Activated naive CD4-positive, alpha-beta T cell treated with anti-CD3 and anti-CD28 coated beads for 36 hours (primary cell): Measurements from ENCODE around the gene EDIL3. TPM values are rescaled to one million over a fixed set of nuclear protein-coding genes. Genes with fewer than 3 reads are reported as not detected.
"Not testable (repeated sequence)": the region's sequence is repeated elsewhere in the genome, so short reads cannot be mapped to it uniquely, and the experiment has no call there.

Source experiments
- CTCF ChIA-PET: fragments of 350-600 bp; sonication (Branson Sonifier 250); formaldehyde crosslinking; loops from one replicate; lab custom pipeline; 2021; ENCODE audit warnings: antibody characterized with exemption; lab: Charles Lee
- DNase-seq: peaks from one replicate; pipeline ENCODE4 v3.0.0-alpha.2; 2020
- H3K27ac Mint-ChIP-seq: one replicate; pipeline ENCODE4 v1.8.0; 2021; ENCODE audit warnings: mild to moderate bottlenecking, mixed read lengths
- H3K27me3 Mint-ChIP-seq: one replicate; pipeline ENCODE4 v1.8.0; 2021; ENCODE audit warnings: low read depth, mixed read lengths
- H3K36me3 Mint-ChIP-seq: one replicate; pipeline ENCODE4 v1.8.0; 2021; ENCODE audit warnings: low read depth, mixed read lengths
- H3K4me1 Mint-ChIP-seq: one replicate; pipeline ENCODE4 v1.8.0; 2021; ENCODE audit warnings: low read depth, mixed read lengths
- H3K4me3 Mint-ChIP-seq: one replicate; pipeline ENCODE4 v1.8.0; 2021; ENCODE audit warnings: mild to moderate bottlenecking, moderate library complexity, mixed read lengths
- H3K9me3 Mint-ChIP-seq: one replicate; pipeline ENCODE4 v1.8.0; 2021; ENCODE audit warnings: mixed read lengths
- intact Hi-C: fragments of 100-400 bp; cut with micrococcal nuclease; formaldehyde crosslinking; loops from one replicate; pipeline ENCODE4 v1.15.1; 2023
- total RNA-seq, 2 experiments: library from RNA; stranded (reverse); gene quantifications; one replicate each; pipeline ENCODE4 v1.2.3, GENCODE V29; 2021

EDIL3 gene
- total RNA-seq, 2 experiments from 2014 or later = not detected

DNA sequence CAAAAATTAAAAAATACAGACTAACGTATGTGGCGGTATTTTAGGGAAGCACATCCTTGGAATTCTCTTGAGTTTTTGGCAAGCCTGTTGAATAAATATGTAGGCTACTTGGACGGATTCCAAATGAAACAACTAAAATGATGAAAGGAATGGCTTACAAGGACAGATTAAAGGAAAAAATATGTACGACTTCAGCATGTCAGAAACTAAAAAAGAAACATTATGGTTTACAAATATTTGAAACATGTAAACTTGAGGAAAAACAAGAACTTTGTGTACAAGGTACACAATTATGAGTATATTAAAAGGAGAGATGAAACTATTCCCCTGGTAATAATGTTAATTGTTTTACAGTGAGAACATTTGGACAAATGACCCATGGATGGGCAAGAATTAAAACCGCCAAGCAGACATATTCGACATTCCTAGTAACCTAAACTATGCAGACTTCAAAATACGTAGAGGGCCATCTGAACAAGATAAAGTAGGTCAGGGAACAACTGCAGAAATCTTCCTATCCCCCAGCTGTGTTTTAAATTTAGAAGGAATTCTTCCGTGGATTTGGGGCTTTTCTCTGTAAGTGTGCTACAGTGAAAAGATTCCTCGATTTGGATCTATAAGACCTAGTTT lies 12.5 kb downstream of the EDIL3 start:
- DNase-seq = no peak
- no peaks in the 10 kb centered on the region for H3K9me3 Mint-ChIP-seq
- CTCF ChIA-PET = no interaction called here
- intact Hi-C loops = no loop called here
- H3K4me3 Mint-ChIP-seq = no peak overlapping the region
- H3K36me3 Mint-ChIP-seq = no peaks in the 10 kb centered on the region
- H3K27me3 Mint-ChIP-seq = no peaks in the 10 kb centered on the region
- H3K27ac Mint-ChIP-seq = no peak overlapping the region
- no peaks in the 10 kb centered on the region for H3K4me1 Mint-ChIP-seq

DNA sequence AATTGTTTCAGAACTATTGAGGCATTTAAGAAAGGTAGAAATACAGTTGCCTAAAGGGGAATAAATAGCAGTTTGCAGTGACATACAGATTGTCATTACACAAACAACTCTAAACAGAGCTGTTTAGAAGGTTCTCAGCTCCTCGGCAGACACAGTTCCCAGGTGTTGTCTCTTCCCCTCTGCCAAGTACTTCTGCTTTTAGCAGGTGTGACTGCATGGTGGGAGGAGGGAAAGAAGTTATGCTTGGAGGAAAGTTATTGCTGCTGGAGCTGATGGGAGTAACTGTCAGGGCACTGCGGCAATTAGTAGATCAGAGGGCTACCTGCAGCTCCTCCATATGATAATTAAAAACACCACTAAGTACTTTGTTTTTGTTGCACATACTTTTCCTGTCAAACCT lies 14.5 kb downstream of the EDIL3 start:
- intact Hi-C loops = no loop called here
- H3K36me3 Mint-ChIP-seq = no peaks in the 10 kb centered on the region

DNA sequence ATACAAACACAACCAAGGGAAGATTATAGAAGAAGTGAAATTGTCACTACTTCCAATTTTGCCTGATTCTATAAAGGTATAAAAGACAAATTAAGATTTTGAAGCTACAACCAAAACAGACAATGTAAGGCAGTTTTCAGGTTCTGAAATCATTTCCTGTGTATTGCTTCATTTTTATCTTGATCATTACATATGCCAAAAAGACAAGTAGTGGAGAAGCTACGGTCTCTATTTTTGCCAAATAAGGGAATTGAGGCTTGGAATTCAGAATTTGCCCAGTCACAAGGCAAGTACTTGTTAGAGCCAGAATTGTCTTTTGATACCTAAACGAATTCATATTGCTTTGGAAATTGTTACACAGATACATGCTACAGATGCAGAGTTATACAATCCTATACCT lies 20.6 kb downstream of the EDIL3 start:
- Mint-ChIP-seq H3K27me3 (no peaks in the 10 kb centered on the region), H3K27ac (no peak overlapping the region), H3K4me3 (no peak overlapping the region), H3K9me3 (no peaks in the 10 kb centered on the region), H3K36me3 (no peaks in the 10 kb centered on the region), H3K4me1 (no peaks in the 10 kb centered on the region)
- no peak for DNase-seq
- CTCF ChIA-PET = no interaction called here
- intact Hi-C loops = no loop called here

More for the DNA sequence above, 14.5 kb downstream of the EDIL3 start:
- H3K9me3 Mint-ChIP-seq = no peaks in the 10 kb centered on the region
- no peaks in the 10 kb centered on the region for H3K4me1 Mint-ChIP-seq
- CTCF ChIA-PET = no interaction called here
- no peaks in the 10 kb centered on the region for H3K27me3 Mint-ChIP-seq
- no peak for DNase-seq
- no peak overlapping the region for H3K4me3 Mint-ChIP-seq
- no peak overlapping the region for H3K27ac Mint-ChIP-seq

DNA sequence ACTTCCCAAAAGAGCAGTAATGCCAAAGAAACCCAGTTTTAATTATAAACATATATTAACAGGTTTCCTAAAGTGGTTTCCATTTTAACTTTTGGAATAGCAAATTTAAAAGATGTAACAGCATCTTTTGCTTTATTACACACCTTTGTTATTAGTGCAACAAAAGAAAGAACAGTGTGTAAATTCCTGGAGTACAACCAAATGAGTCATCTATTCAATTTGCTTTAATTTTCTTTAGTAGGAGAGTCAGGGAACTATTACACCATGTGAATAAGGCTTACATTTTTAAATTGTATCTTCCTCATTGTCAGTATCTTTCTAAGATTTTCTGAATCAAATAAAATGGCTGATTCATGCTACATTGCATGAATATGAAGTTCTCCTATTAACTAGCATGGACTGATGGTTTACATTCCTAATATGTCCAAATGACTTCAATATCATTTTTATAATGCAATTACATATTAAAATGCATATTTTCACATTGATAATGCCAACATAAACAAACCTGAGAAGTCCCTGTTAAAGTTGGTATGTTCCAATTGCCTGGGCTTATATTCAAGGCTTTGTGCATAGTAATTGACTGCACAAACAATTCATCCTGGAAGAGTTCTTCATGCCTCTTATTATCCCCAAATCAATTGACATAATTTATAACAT lies 22.5 kb downstream of the EDIL3 start:
- Mint-ChIP-seq H3K9me3 (no peaks in the 10 kb centered on the region), H3K27ac (no peak overlapping the region), H3K4me1 (no peaks in the 10 kb centered on the region), H3K36me3 (no peaks in the 10 kb centered on the region), H3K4me3 (no peak overlapping the region), H3K27me3 (no peaks in the 10 kb centered on the region)
- intact Hi-C loops = no loop called here
- no peak for DNase-seq
- CTCF ChIA-PET = no interaction called here

DNA sequence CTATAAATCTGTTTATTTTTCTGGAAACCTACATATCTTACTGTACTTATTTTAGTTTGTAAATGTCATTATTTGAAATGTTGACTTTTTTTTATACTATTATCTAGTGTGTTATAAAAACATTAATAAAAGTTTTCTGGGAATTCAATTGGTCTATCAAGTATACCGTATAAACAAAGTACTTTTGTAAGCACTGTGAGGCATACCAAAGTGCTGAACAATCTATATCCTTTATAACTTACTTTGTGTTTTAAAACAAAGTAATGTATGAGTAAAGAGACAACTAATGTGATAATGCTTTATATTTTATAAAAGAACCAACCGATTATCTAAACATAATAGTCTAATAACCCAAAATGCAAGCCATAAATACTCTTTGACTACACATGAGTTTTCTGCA lies 23.1 kb downstream of the EDIL3 start:
- intact Hi-C loops = no loop called here
- H3K36me3 Mint-ChIP-seq = no peaks in the 10 kb centered on the region
- no peaks in the 10 kb centered on the region for H3K9me3 Mint-ChIP-seq
- no peak overlapping the region for H3K4me3 Mint-ChIP-seq
- H3K27me3 Mint-ChIP-seq = no peaks in the 10 kb centered on the region
- no peak for DNase-seq
- no peaks in the 10 kb centered on the region for H3K4me1 Mint-ChIP-seq
- H3K27ac Mint-ChIP-seq = no peak overlapping the region
- CTCF ChIA-PET = no interaction called here

DNA sequence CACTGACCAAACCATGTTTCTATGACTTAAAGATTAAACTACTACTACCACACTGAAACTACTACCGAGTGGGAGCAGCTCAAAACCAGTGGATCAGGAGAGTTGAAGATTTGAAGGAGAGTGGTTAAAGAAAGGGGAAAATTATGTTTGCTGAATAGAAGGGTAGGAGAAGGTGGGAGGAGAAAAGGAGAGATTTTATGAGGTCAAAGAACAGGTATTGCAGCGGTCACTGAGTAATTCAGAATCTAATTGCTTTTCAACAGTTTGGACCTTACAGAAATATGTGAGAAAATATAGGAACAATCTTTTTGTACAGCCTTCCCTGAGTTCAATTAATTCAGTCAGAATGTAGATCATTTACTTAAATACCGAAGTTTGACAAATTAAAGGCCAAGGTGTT lies 24.6 kb downstream of the EDIL3 start:
- CTCF ChIA-PET = no interaction called here
- Mint-ChIP-seq H3K27me3 (no peaks in the 10 kb centered on the region), H3K27ac (no peak overlapping the region), H3K36me3 (no peaks in the 10 kb centered on the region), H3K4me3 (no peak overlapping the region), H3K9me3 (no peaks in the 10 kb centered on the region), H3K4me1 (no peaks in the 10 kb centered on the region)
- DNase-seq = no peak
- intact Hi-C loops = no loop called here

DNA sequence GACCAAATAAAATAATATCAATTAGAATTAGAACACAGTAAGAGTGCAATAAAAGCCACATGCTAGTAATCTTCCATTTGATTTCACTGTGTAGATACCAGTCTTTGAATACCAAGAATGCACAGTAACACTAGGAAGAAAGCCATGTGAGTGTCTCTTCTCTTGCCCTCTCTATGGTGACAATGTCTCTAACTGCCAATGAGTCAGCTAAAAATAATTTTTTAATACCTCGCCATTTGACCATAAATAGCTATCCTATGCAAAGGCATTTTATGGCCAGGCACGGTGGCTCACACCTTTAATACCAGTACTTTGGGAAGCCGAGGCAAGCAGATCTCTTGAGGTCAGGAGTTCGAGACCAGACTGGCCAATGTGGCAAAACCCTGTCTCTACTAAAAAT lies 30.6 kb downstream of the EDIL3 start:
- CTCF ChIA-PET = no interaction called here

DNA sequence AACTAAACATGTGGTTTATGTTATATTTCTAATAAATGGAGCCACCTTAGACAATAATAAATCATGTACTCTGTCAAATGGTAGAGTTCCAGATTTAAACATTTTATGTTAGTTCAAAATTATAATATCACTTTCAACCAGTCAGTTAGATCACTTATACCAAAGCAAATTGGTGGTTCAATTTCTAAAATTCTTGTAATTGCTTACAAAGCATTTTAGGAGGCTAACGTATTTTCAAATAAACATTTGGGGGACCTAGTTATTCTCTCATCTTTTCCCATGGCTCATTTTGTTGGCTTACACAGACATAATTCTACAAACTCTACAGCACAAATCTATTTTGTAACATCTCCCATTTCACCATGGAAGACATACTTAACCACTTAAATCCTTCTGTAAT lies 39.9 kb downstream of the EDIL3 start:
- no peaks in the 10 kb centered on the region for H3K36me3 Mint-ChIP-seq
- H3K9me3 Mint-ChIP-seq = no peaks in the 10 kb centered on the region
- no peaks in the 10 kb centered on the region for H3K4me1 Mint-ChIP-seq
- no peak overlapping the region for H3K4me3 Mint-ChIP-seq
- CTCF ChIA-PET = no interaction called here
- no peak overlapping the region for H3K27ac Mint-ChIP-seq
- no peaks in the 10 kb centered on the region for H3K27me3 Mint-ChIP-seq
- DNase-seq = no peak
- intact Hi-C loops = no loop called here

More for the DNA sequence above, 30.6 kb downstream of the EDIL3 start:
- Mint-ChIP-seq H3K4me1 (no peaks in the 10 kb centered on the region), H3K36me3 (no peaks in the 10 kb centered on the region), H3K27me3 (no peaks in the 10 kb centered on the region), H3K9me3 (no peaks in the 10 kb centered on the region), H3K4me3 (no peak overlapping the region), H3K27ac (no peak overlapping the region)
- intact Hi-C loops = no loop called here
- no peak for DNase-seq

DNA sequence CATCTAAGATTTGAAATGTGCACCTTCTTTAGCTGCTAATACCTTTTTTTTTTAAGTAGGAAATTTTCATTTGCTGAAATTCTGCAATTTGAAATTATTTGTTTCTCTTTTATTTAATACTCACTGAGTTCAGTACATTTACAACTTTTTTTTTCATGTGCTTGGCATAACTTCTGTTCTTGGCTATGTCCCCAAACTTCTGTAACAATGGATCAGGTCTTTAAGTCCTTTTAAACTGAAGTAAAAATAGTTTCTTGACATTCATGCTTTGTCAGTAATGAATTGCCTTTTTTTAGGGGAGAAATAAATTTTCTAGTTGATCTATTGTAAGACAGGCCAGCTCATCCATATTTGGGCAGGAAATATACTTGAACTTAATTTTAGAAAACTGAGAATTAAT lies 41.5 kb downstream of the EDIL3 start:
- DNase-seq = no peak
- Mint-ChIP-seq H3K27ac (no peak overlapping the region), H3K9me3 (no peaks in the 10 kb centered on the region), H3K4me1 (no peaks in the 10 kb centered on the region), H3K4me3 (no peak overlapping the region), H3K36me3 (no peaks in the 10 kb centered on the region), H3K27me3 (no peaks in the 10 kb centered on the region)
- CTCF ChIA-PET = interaction anchor here (0.7 kb wide), 1 partner anchor 156 kb away, joined by 4 read pairs; no protein-coding TSS in a partner anchor
- intact Hi-C loops = no loop called here

DNA sequence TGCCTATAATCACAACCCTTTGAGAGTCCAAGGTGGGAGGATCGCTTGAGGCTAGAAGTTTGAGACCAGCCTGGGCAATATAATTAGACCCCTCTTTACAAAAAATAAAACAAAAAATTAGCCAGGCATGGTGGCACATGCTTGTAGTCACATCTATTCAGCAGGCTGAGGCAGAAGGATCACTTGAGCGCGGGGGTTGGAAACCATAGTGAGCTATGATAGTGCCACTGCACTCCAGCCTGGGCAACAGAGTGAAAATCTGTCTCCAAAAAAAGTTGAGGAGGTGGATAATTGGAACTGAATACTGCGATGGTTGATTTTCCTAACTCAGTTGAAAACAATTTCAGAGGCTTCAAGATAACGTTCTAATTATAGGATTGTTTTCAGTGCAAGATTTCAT lies 52.6 kb downstream of the EDIL3 start:
- Mint-ChIP-seq H3K36me3 (no peaks in the 10 kb centered on the region), H3K27me3 (no peaks in the 10 kb centered on the region), H3K27ac (no peak overlapping the region), H3K4me1 (no peaks in the 10 kb centered on the region), H3K9me3 (peaks cover 4% of the 10 kb centered on the region), H3K4me3 (no peak overlapping the region)
- CTCF ChIA-PET = no interaction called here
- DNase-seq = no peak
- intact Hi-C loops = no loop called here

DNA sequence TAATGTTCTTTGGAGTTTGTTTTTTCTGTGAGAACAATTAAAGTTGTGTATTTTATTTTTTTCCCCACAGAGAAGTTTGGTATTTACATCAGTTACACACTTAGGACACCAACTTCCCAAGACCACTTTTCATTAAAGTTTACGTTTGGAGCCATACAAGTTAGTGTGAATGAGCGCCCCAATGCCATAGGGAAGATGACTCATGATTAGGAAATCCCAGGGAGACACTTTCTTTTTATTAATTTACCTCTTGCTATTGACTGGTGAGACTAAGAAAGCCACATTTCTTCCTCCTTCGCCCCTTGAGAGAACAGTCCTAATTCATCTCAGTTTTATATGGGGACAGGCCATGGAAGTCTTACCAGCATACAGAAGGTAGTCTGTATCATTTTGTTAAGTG lies 57.1 kb downstream of the EDIL3 start:
- no peaks in the 10 kb centered on the region for H3K36me3 Mint-ChIP-seq
- CTCF ChIA-PET = no interaction called here
- H3K27me3 Mint-ChIP-seq = no peaks in the 10 kb centered on the region
- no peak overlapping the region for H3K4me3 Mint-ChIP-seq
- H3K4me1 Mint-ChIP-seq = no peaks in the 10 kb centered on the region
- peaks cover 3% of the 10 kb centered on the region for H3K9me3 Mint-ChIP-seq
- intact Hi-C loops = no loop called here
- DNase-seq = no peak
- no peak overlapping the region for H3K27ac Mint-ChIP-seq

DNA sequence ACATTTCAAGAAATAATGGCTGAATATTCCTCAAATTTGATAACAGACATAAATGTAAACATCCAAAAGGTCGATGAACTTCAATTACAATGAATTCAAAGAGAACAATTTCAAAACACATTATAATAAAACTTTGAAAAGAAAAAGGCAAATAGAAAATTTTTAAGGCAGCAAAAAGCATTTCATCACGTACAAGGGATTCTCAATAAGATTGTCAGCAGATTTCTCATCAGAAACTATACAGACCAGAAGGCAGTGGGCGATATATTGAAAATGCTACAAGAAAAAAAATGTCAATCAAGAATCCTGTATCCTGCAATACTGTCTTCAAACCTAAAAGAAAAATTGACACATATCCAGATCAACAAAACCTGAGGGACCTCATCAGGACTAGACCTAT lies 62.0 kb downstream of the EDIL3 start:
- Mint-ChIP-seq H3K9me3 (peaks cover 22% of the 10 kb centered on the region), H3K4me1 (no peaks in the 10 kb centered on the region), H3K4me3 (no peak overlapping the region), H3K27ac (no peak overlapping the region), H3K36me3 (no peaks in the 10 kb centered on the region), H3K27me3 (no peaks in the 10 kb centered on the region)
- CTCF ChIA-PET = no interaction called here
- DNase-seq = no peak
- intact Hi-C loops = no loop called here

DNA sequence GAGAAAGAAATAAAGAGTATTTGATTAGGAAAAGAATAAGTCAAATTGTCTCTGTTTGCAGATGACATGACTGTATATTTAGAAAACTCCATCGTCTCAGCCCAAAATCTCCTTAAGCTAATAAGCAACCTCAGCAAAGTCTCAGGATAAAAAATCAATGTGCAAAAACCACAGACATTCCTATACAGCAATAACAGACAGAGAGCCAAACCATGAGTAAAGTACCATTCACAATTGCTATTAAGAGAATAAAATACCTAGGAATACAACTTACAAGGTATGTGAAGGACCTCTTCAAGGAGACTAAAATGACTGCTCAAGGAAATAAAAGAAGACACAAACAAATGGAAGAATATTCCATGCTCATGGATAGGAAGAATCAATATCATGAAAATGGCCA lies 66.9 kb downstream of the EDIL3 start:
- peaks cover 30% of the 10 kb centered on the region for H3K9me3 Mint-ChIP-seq
- intact Hi-C loops, H3K4me3 Mint-ChIP-seq, H3K36me3 Mint-ChIP-seq, H3K4me1 Mint-ChIP-seq, H3K27me3 Mint-ChIP-seq, DNase-seq, H3K27ac Mint-ChIP-seq, CTCF ChIA-PET: not testable (repeated sequence)
